Suprapubic skin (tissue), 3 donors: ENCODE data around the gene TMEM170A.

Experiments used
- POLR2A ChIP-seq, 2 donors: fragments of 450-650 bp; IDR thresholded peaks; one replicate each; pipeline ENCODE4 v1.6.1; 2017; ENCODE audit warnings: antibody characterized with exemption in 2 of 2, mild to moderate bottlenecking in 2 of 2, moderate library complexity in 2 of 2
- TF ChIP-seq, protein P1 (sequence below), 2 donors: fragments of 200-600 bp in 1 of 2; fragments of 450-650 bp in 1 of 2; sonication (generic) in 1 of 2; IDR thresholded peaks; one replicate each; pipeline ENCODE4 v1.5.1; 2016 to 2019; ENCODE audit warnings: antibody characterized with exemption in 2 of 2, mild to moderate bottlenecking in 1 of 2, moderate library complexity in 1 of 2

- TF ChIP-seq, protein P1, sequence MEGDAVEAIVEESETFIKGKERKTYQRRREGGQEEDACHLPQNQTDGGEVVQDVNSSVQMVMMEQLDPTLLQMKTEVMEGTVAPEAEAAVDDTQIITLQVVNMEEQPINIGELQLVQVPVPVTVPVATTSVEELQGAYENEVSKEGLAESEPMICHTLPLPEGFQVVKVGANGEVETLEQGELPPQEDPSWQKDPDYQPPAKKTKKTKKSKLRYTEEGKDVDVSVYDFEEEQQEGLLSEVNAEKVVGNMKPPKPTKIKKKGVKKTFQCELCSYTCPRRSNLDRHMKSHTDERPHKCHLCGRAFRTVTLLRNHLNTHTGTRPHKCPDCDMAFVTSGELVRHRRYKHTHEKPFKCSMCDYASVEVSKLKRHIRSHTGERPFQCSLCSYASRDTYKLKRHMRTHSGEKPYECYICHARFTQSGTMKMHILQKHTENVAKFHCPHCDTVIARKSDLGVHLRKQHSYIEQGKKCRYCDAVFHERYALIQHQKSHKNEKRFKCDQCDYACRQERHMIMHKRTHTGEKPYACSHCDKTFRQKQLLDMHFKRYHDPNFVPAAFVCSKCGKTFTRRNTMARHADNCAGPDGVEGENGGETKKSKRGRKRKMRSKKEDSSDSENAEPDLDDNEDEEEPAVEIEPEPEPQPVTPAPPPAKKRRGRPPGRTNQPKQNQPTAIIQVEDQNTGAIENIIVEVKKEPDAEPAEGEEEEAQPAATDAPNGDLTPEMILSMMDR (IDR thresholded peaks at IDR 0.05): no peak
- no peak for TF ChIP-seq POLR2A (IDR thresholded peaks at IDR 0.05)
Observed at GRCh38 chr16:75457485-75458021, 6.9 kb downstream of the TMEM170A start.
